ENCODE data around the gene MAP2K6.

The MAP2K6 gene

GRCh38 chr17:69445132-69445531, 30.6 kb downstream of the MAP2K6 start:
- Histone ChIP-seq H3K4me1 (ENCODE audit: control insufficient read depth in 1 of 2, insufficient read depth in 2 of 2, low read length in 2 of 2) (peaks cover 0 to 22% of the 10 kb centered on the region in 2 donors), H3K36me3 (ENCODE audit: control insufficient read depth in 1 of 2, insufficient read depth in 2 of 2, low read length in 2 of 2) (no peaks in the 10 kb centered on the region), H3K4me3 (ENCODE audit: low read depth in 1 of 2, low read length in 2 of 2) (no peak overlapping the region), H3K27me3 (ENCODE audit: low read depth, low read length) (no peaks in the 10 kb centered on the region), H3K9me3 (ENCODE audit: control insufficient read depth in 1 of 2, low read length in 2 of 2) (peaks cover 9% of the 10 kb centered on the region in 2 donors), H3K27ac (ENCODE audit: low read length) (no peak overlapping the region)

DNA sequence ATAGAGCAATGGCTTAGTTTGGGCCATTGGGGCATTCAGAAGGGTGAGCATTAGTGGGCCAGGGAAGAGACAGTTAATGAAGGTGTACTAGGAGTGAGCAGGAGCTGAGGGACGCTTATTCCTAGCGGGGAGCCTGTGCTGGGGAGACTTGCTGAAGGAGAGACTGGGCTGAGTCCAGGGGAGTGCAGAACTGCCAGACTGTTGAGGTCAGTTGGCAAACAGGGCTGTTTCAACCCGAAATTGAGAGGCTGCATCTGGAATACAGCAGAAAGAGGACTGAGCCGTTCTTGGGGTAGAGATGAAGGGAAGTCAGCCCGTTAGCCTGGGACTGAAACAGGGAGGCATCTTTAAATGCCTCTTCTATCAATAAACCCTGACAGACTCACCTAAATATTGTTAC, 33.2 kb downstream of the MAP2K6 start:
- Histone ChIP-seq H3K27ac (ENCODE audit: low read length) (no peak overlapping the region), H3K4me1 (ENCODE audit: control insufficient read depth in 1 of 2, insufficient read depth in 2 of 2, low read length in 2 of 2) (peaks cover 0 to 22% of the 10 kb centered on the region in 2 donors), H3K9me3 (ENCODE audit: control insufficient read depth in 1 of 2, low read length in 2 of 2) (no peaks in the 10 kb centered on the region), H3K36me3 (ENCODE audit: control insufficient read depth in 1 of 2, insufficient read depth in 2 of 2, low read length in 2 of 2) (no peaks in the 10 kb centered on the region), H3K27me3 (ENCODE audit: low read depth, low read length) (no peaks in the 10 kb centered on the region), H3K4me3 (ENCODE audit: low read depth in 1 of 2, low read length in 2 of 2) (peak overlapping the region in 1 of 2 donors; percentile 23)

DNA sequence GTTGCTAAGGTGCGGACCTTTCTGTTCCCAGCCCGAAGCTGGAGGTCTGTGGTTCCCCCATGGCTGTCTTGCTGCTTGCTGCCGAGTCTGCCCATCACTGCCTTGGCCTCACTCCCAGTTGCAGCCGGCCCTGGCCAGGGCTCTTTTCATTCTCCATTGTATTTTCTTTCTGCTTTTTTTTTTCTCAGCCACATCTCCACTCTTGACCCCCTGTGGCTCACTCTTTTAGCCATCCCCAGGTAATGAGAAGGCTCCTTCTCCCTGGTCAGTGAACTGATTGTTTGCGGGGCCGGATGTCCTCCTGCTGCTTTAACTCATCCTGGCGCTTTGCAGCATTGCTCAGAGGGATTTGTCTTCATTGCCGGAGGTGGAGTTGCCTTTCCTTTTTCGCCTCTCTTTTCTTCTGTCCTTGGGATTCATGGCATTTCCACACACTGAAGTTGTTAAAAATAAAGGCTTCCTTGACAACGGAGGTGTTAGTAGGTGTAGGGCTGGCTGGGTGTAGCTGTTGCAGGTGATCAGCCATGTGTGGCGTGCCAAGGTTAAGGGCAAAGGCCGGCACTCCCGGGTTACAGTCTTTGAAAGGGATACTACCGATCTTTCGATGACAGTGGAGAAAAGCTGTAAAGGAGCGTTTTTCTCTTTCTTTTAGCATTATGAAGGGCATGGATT, 34.1 kb downstream of the MAP2K6 start:
- Histone ChIP-seq H3K27me3 (ENCODE audit: low read depth, low read length) (no peaks in the 10 kb centered on the region), H3K27ac (ENCODE audit: low read length) (peak overlapping the region; percentile 39), H3K4me3 (ENCODE audit: low read depth in 1 of 2, low read length in 2 of 2) (peak overlapping the region; percentile 23 to 30), H3K4me1 (ENCODE audit: control insufficient read depth in 1 of 2, insufficient read depth in 2 of 2, low read length in 2 of 2) (peaks cover 0 to 22% of the 10 kb centered on the region in 2 donors), H3K9me3 (ENCODE audit: control insufficient read depth in 1 of 2, low read length in 2 of 2) (no peaks in the 10 kb centered on the region), H3K36me3 (ENCODE audit: control insufficient read depth in 1 of 2, insufficient read depth in 2 of 2, low read length in 2 of 2) (no peaks in the 10 kb centered on the region)

DNA sequence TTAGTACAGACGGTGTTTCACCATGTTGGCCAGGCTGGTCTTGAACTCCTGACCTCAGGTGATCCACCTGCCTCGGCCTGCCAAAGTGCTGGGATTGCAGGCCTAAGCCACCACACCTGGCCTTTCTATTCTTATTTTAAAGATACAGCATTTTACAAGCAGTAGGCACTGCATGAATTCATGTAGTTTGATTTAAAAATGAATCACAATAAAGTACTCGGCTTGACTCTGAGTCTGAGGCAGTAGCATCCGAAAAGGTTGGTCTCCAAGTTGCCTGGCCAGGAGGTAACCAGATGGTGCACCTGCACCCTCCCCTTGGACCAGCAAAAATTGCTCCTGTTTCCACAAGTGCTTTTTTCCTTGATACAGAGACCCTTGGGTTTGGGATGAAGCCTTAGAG, 35.6 kb downstream of the MAP2K6 start:
- Histone ChIP-seq H3K36me3 (ENCODE audit: control insufficient read depth in 1 of 2, insufficient read depth in 2 of 2, low read length in 2 of 2) (no peaks in the 10 kb centered on the region), H3K27ac (ENCODE audit: low read length) (no peak overlapping the region), H3K4me1 (ENCODE audit: control insufficient read depth in 1 of 2, insufficient read depth in 2 of 2, low read length in 2 of 2) (peaks cover 0 to 22% of the 10 kb centered on the region in 2 donors), H3K4me3 (ENCODE audit: low read depth in 1 of 2, low read length in 2 of 2) (no peak overlapping the region), H3K9me3 (ENCODE audit: control insufficient read depth in 1 of 2, low read length in 2 of 2) (no peaks in the 10 kb centered on the region), H3K27me3 (ENCODE audit: low read depth, low read length) (no peaks in the 10 kb centered on the region)

GRCh38 chr17:69450918-69451317, 36.4 kb downstream of the MAP2K6 start:
- Histone ChIP-seq H3K27ac (ENCODE audit: low read length) (no peak overlapping the region), H3K9me3 (ENCODE audit: control insufficient read depth in 1 of 2, low read length in 2 of 2) (no peaks in the 10 kb centered on the region), H3K4me1 (ENCODE audit: control insufficient read depth in 1 of 2, insufficient read depth in 2 of 2, low read length in 2 of 2) (peaks cover 0 to 17% of the 10 kb centered on the region in 2 donors), H3K36me3 (ENCODE audit: control insufficient read depth in 1 of 2, insufficient read depth in 2 of 2, low read length in 2 of 2) (no peaks in the 10 kb centered on the region), H3K4me3 (ENCODE audit: low read depth in 1 of 2, low read length in 2 of 2) (no peak overlapping the region), H3K27me3 (ENCODE audit: low read depth, low read length) (no peaks in the 10 kb centered on the region)

DNA sequence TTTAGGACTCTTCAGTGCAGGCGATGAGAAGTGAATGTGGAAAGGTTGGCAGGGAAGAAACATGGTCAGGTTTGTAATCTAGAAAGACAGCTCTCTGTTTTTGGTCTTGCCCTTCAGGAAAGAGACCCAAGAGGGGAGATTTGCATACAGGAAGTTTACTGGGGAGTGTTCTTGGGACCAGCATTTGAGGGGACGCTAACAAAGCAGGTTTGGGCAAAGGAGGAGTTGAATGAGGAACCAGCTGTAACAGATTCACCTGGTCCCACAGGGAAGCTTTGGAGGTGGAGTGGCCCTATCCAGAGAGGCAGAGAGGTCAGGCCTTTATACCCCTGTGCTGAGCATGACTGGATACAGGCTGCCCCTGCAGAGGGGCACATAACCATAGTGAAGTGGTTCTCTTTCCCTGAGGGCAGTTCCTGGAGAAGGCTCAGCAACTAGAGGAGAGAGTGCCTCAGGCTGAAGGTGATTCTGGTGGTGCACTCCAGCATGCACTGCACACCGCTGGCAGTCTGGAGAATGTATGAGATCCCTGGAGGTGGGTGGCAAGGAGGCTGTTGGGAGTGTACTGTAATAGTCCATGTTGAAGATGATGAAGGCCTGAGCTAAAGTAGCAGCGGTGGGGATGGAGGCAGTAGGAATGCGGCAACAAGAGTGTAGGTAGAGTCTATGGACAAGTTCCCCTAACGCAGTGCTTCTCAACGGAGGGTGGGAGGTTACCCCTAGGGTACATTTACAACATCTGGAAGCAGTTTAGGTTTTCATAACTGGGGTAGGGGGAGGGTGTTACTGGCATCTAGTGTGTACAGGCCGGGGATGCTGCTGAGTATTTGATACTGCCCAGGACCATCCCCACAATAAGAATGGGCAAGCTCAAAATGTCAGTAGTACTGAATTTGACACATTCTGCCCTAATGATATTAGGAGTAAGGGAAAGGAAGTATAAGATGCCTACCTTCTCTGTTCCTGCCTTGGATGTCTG, 37.2 kb downstream of the MAP2K6 start:
- Histone ChIP-seq H3K27ac (ENCODE audit: low read length) (no peak overlapping the region), H3K4me1 (ENCODE audit: control insufficient read depth in 1 of 2, insufficient read depth in 2 of 2, low read length in 2 of 2) (peaks cover 0 to 17% of the 10 kb centered on the region in 2 donors), H3K36me3 (ENCODE audit: control insufficient read depth in 1 of 2, insufficient read depth in 2 of 2, low read length in 2 of 2) (no peaks in the 10 kb centered on the region), H3K9me3 (ENCODE audit: control insufficient read depth in 1 of 2, low read length in 2 of 2) (no peaks in the 10 kb centered on the region), H3K27me3 (ENCODE audit: low read depth, low read length) (no peaks in the 10 kb centered on the region), H3K4me3 (ENCODE audit: low read depth in 1 of 2, low read length in 2 of 2) (no peak overlapping the region)

DNA sequence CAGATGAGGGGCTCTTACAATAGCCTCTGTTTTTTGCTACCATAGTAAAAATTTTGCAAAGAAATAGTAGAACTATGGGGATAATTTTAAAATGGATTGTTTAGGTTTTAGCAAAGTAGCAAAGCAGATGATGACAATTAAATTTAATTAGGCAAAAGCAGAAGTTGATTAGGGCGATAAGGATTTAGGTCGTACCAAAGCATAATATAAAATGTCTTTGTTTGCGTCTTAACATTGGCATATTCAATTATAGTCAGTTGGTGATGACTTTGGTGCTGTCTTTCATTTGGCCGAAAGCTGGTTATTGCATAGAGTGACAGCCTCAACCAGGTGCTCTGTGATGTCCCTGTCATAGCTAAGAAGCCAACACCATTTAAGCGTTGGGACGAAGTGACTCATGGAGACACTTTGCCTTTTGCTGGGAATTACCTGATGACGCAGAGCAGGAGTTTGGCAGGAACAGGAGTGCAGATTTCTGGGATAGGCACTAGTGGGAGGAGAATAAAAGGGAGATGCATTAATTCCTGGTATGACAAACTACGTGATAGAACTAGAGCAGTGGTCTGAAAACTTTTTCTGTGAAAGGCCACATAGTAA, 38.3 kb downstream of the MAP2K6 start:
- H3K9me3 ChIP-seq (ENCODE audit: control insufficient read depth in 1 of 2, low read length in 2 of 2): no peaks in the 10 kb centered on the region
- H3K36me3 ChIP-seq (ENCODE audit: control insufficient read depth in 1 of 2, insufficient read depth in 2 of 2, low read length in 2 of 2): no peaks in the 10 kb centered on the region
- no peaks in the 10 kb centered on the region for H3K27me3 ChIP-seq (ENCODE audit: low read depth, low read length)
- H3K4me1 ChIP-seq (ENCODE audit: control insufficient read depth in 1 of 2, insufficient read depth in 2 of 2, low read length in 2 of 2): peaks cover 0 to 12% of the 10 kb centered on the region in 2 donors
- H3K27ac ChIP-seq (ENCODE audit: low read length): no peak overlapping the region
- no peak overlapping the region for H3K4me3 ChIP-seq (ENCODE audit: low read depth in 1 of 2, low read length in 2 of 2)

DNA sequence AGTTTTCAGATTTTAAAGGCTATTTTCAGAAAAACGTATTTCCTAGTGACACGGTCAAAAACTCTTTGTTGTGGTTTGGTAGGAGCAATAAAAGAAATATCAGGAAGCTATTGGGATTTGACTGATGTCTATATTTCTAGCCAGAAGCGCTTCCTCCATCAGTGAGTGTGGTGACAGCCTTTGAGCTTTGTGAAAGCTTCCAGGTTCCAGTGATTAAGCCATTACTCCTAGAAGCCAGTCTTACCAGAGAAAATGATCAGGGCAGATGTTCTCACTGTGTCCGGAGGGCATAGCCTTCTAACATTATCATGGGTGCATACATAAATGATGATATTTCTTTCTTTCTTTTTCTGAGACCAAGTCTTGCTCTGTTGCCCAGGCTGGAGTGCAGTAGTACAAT, 39.6 kb downstream of the MAP2K6 start:
- Histone ChIP-seq H3K4me3 (ENCODE audit: low read depth in 1 of 2, low read length in 2 of 2) (no peak overlapping the region), H3K27ac (ENCODE audit: low read length) (no peak overlapping the region), H3K36me3 (ENCODE audit: control insufficient read depth in 1 of 2, insufficient read depth in 2 of 2, low read length in 2 of 2) (no peaks in the 10 kb centered on the region)

GRCh38 chr17:69455040-69455439, 40.5 kb downstream of the MAP2K6 start:
- H3K9me3 ChIP-seq (ENCODE audit: control insufficient read depth in 1 of 2, low read length in 2 of 2): no peaks in the 10 kb centered on the region
- no peaks in the 10 kb centered on the region for H3K27me3 ChIP-seq (ENCODE audit: low read depth, low read length)
- H3K27ac ChIP-seq (ENCODE audit: low read length): no peak overlapping the region
- no peak overlapping the region for H3K4me3 ChIP-seq (ENCODE audit: low read depth in 1 of 2, low read length in 2 of 2)
- no peaks in the 10 kb centered on the region for H3K36me3 ChIP-seq (ENCODE audit: control insufficient read depth in 1 of 2, insufficient read depth in 2 of 2, low read length in 2 of 2)
- H3K4me1 ChIP-seq (ENCODE audit: control insufficient read depth in 1 of 2, insufficient read depth in 2 of 2, low read length in 2 of 2): no peaks in the 10 kb centered on the region

More for the DNA sequence above, 39.6 kb downstream of the MAP2K6 start:
- H3K27me3 ChIP-seq (ENCODE audit: low read depth, low read length): no peaks in the 10 kb centered on the region
- H3K9me3 ChIP-seq (ENCODE audit: control insufficient read depth in 1 of 2, low read length in 2 of 2): no peaks in the 10 kb centered on the region
- no peaks in the 10 kb centered on the region for H3K4me1 ChIP-seq (ENCODE audit: control insufficient read depth in 1 of 2, insufficient read depth in 2 of 2, low read length in 2 of 2)

- Histone ChIP-seq H3K27me3 (ENCODE audit: low read depth, low read length) (no peaks in the 10 kb centered on the region), H3K4me3 (ENCODE audit: low read depth in 1 of 2, low read length in 2 of 2) (no peak overlapping the region), H3K27ac (ENCODE audit: low read length) (no peak overlapping the region)
Observed at GRCh38 chr17:69457603-69458002, 43.1 kb downstream of the MAP2K6 start.

More at GRCh38 chr17:69457603-69458002, 43.1 kb downstream of the MAP2K6 start:
- H3K4me1 ChIP-seq (ENCODE audit: control insufficient read depth in 1 of 2, insufficient read depth in 2 of 2, low read length in 2 of 2): no peaks in the 10 kb centered on the region
- H3K9me3 ChIP-seq (ENCODE audit: control insufficient read depth in 1 of 2, low read length in 2 of 2): no peaks in the 10 kb centered on the region
- no peaks in the 10 kb centered on the region for H3K36me3 ChIP-seq (ENCODE audit: control insufficient read depth in 1 of 2, insufficient read depth in 2 of 2, low read length in 2 of 2)
